Measurements from ENCODE around the gene PARD3B. TPM values are rescaled to one million over a fixed set of nuclear protein-coding genes. Genes with fewer than 3 reads are reported as not detected.

PARD3B gene
- total RNA-seq, 1 donor from 2014 or later = 23.8 TPM

DNA sequence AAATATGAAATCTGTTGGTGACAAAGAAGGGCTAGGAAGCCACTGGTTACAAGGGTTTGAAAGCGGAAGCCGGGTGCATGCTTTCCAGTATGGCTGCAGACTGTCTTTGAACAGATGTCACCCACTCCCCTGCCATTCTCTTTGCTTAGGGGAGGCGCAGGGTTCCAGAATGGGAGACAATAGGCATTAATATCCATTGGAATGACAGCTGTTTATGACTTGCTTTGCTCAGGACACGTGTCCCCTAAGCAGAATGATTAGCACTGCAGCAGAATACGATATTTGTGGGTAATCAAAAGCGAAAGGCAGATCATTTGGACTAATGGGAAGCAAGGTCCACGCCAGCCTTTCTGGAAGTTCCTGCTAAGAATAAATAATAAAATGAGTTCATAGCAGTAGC, 1111.2 kb downstream of the PARD3B start:
- no peak for ATAC-seq
- Histone ChIP-seq H3K4me1 (peaks cover 17% of the 10 kb centered on the region), H3K4me3 (no peak overlapping the region), H3K27me3 (ENCODE audit: low read depth) (no peaks in the 10 kb centered on the region), H3K36me3 (no peaks in the 10 kb centered on the region), H3K27ac (no peak overlapping the region), H3K9me3 (no peaks in the 10 kb centered on the region)
- no peak for DNase-seq
- TF ChIP-seq, protein P1, sequence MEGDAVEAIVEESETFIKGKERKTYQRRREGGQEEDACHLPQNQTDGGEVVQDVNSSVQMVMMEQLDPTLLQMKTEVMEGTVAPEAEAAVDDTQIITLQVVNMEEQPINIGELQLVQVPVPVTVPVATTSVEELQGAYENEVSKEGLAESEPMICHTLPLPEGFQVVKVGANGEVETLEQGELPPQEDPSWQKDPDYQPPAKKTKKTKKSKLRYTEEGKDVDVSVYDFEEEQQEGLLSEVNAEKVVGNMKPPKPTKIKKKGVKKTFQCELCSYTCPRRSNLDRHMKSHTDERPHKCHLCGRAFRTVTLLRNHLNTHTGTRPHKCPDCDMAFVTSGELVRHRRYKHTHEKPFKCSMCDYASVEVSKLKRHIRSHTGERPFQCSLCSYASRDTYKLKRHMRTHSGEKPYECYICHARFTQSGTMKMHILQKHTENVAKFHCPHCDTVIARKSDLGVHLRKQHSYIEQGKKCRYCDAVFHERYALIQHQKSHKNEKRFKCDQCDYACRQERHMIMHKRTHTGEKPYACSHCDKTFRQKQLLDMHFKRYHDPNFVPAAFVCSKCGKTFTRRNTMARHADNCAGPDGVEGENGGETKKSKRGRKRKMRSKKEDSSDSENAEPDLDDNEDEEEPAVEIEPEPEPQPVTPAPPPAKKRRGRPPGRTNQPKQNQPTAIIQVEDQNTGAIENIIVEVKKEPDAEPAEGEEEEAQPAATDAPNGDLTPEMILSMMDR (IDR thresholded peaks at IDR 0.05) = no peak
- intact Hi-C loops (cut with DNase I) = no loop called here

DNA sequence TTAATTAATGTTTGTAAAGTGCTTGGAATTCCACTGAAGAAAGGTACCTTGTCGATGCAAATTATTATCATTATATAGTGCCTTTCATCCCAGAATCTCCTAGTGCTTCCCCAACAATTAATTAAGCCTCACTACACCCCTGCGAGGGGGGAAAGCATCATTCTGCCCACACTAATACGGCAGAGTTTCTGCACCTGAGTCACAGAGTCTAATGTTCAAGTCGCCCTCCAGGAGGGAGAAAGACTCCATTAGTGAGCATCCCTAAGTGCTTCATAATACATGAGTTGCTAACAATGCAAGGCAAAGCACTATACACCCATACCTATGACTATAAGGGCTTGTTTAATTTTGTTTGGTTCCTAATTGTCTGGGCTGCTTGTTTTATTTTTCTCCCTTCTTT, 1111.7 kb downstream of the PARD3B start:
- intact Hi-C loops (cut with DNase I) = no loop called here
- no peaks in the 10 kb centered on the region for H3K27me3 ChIP-seq (ENCODE audit: low read depth)
- no peak overlapping the region for H3K27ac ChIP-seq
- H3K36me3 ChIP-seq = no peaks in the 10 kb centered on the region
- TF ChIP-seq, protein P1 (IDR thresholded peaks at IDR 0.05) = no peak
- DNase-seq (no peak), ATAC-seq (no peak)
- H3K9me3 ChIP-seq = no peaks in the 10 kb centered on the region
- H3K4me1 ChIP-seq = peaks cover 17% of the 10 kb centered on the region
- no peak overlapping the region for H3K4me3 ChIP-seq

DNA sequence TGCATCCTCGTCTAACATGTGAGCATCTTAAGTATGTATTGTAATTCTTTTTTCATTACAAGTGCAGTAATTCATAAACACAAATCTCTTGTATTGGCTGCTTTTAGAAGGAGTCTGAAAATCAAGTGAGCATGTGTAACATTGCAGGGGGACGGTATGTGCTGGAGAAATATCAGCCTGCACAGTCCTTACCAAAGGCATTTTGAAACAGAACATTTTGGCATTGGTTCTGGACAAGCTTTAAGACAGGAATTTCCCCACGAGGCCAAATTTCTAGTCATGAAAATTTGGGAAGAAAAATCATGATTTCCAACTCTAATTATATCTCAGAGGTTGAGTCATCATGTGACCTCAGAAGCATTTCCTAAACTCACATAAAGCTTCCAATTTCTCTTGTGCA, 1112.3 kb downstream of the PARD3B start:
- Histone ChIP-seq H3K27ac (no peak overlapping the region), H3K9me3 (no peaks in the 10 kb centered on the region), H3K36me3 (no peaks in the 10 kb centered on the region), H3K27me3 (ENCODE audit: low read depth) (no peaks in the 10 kb centered on the region), H3K4me3 (no peak overlapping the region), H3K4me1 (peaks cover 17% of the 10 kb centered on the region)
- DNase-seq (no peak), ATAC-seq (peak in 1 of 2 donors; percentile 37)
- intact Hi-C loops (cut with DNase I) = no loop called here
- TF ChIP-seq, protein P1 (IDR thresholded peaks at IDR 0.05) = no peak

DNA sequence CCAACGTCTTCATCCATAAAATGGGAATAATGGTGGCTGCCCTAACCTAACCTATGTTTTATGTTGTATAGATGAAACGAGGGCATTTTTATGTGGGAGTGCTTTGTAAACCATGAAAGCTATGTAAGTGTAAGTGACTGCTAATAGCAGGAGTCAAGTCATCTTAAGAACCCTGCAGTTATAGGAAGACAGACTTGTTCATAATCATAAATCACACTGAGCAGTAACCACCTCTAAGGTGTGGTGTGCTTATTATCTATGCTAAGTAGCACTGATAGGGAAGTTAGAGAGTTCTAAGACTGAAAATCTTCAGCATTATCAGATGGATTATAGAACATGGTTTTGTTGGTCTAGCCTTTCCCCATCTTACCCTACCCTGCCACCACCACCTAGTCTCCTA, 1112.8 kb downstream of the PARD3B start:
- intact Hi-C loops (cut with DNase I) = no loop called here
- peaks cover 17% of the 10 kb centered on the region for H3K4me1 ChIP-seq
- ATAC-seq (no peak), DNase-seq (no peak)
- no peaks in the 10 kb centered on the region for H3K36me3 ChIP-seq
- H3K27ac ChIP-seq = no peak overlapping the region
- TF ChIP-seq, protein P1 (IDR thresholded peaks at IDR 0.05) = no peak
- no peaks in the 10 kb centered on the region for H3K9me3 ChIP-seq
- no peak overlapping the region for H3K4me3 ChIP-seq
- no peaks in the 10 kb centered on the region for H3K27me3 ChIP-seq (ENCODE audit: low read depth)

DNA sequence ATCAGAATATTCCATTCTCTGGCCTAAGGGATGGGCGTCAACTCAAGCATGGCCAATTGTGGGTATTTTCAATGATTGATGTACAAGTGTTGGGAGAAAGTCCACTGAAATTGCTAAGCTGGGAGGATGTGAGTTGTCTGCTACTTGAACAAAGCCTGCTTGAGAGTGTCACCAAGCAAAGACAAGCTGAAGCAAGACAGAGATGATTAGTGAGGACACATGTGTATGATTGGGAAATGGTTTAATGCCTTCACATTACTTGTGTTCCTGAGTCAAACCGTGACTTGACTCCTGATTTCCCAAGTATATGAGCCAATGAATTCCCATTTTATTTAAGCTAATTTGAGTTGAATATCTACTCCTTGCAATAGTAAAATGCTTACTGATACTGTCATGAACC, 1113.3 kb downstream of the PARD3B start:
- H3K4me3 ChIP-seq = no peak overlapping the region
- DNase-seq = no peak
- no peak overlapping the region for H3K27ac ChIP-seq
- no peaks in the 10 kb centered on the region for H3K27me3 ChIP-seq (ENCODE audit: low read depth)
- TF ChIP-seq, protein P1 (IDR thresholded peaks at IDR 0.05) = no peak
- peaks cover 17% of the 10 kb centered on the region for H3K4me1 ChIP-seq
- H3K36me3 ChIP-seq = no peaks in the 10 kb centered on the region
- H3K9me3 ChIP-seq = no peaks in the 10 kb centered on the region
- intact Hi-C loops (cut with DNase I) = no loop called here
- ATAC-seq = no peak

DNA sequence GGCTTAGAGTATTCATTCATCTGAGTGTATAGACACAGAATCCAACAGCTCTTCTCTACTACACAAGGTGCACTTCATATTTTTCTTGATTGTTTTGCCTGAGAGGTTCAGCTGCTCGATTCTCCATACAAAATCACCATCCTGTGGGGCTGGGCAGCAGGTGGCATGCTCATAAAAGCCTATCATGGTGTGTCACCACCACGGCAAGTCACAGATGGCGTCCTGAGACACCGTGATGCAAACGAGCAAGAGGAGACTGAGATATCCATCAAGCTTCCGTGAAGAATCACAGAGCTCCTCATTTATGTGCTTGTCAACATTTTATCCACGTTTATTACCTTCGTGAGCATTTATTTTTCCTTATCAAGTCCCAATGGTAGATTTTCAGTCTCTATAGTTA, 1114.6 kb downstream of the PARD3B start:
- intact Hi-C loops (cut with DNase I) = no loop called here
- Histone ChIP-seq H3K36me3 (no peaks in the 10 kb centered on the region), H3K9me3 (no peaks in the 10 kb centered on the region), H3K4me3 (no peak overlapping the region), H3K4me1 (peaks cover 17% of the 10 kb centered on the region), H3K27me3 (ENCODE audit: low read depth) (no peaks in the 10 kb centered on the region), H3K27ac (no peak overlapping the region)
- TF ChIP-seq, protein P1 (IDR thresholded peaks at IDR 0.05) = no peak
- ATAC-seq (no peak), DNase-seq (no peak)

All from lower lobe of right lung (tissue), 2 donors.